Suprapubic skin (tissue), 4 donors: ENCODE results near the gene NPC2.

Source experiments
- CTCF ChIP-seq, 2 donors: fragments of 200-600 bp in 1 of 2; fragments of 450-650 bp in 1 of 2; sonication (generic) in 1 of 2; IDR thresholded peaks; one replicate each; pipeline ENCODE4 v1.5.1; 2016 to 2019; ENCODE audit warnings: antibody characterized with exemption in 2 of 2, mild to moderate bottlenecking in 1 of 2, moderate library complexity in 1 of 2
- POLR2A ChIP-seq, 2 donors: fragments of 450-650 bp; IDR thresholded peaks; one replicate each; pipeline ENCODE4 v1.6.1; 2017; ENCODE audit warnings: antibody characterized with exemption in 2 of 2, mild to moderate bottlenecking in 2 of 2, moderate library complexity in 2 of 2
- POLR2AphosphoS5 ChIP-seq, 3 donors: sonication (generic); formaldehyde crosslinking; IDR thresholded peaks; one replicate each; pipeline ENCODE4 v1.6.1; 2017; ENCODE audit warnings: antibody characterized with exemption in 3 of 3

DNA sequence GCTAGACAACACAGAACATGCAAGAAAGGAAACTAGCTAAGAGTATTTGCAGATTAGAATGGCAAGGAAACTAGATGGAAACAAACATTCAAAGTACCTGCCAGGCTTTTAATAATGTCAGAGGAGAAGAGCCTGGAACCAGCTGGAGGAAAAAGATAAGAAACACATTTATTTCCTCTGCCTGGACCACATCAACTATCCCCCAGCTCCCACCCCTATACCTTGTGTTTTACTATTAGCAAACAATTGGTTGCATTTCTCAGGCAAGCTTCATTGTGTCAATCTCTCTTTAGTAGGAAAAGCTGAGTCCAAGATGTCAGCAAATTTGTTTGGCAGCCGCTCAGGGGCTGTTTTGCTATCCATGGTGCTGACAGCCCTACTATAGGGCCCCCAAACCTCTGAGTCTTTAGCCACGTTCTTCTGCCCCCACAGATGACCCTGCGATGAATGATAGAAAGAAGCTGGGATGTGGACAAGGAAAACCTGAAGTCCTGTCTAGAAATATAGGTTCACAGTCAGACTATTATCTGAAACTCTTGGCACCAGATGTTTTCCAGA is 55.5 kb downstream of the NPC2 start:
- TF ChIP-seq CTCF (IDR thresholded peaks at IDR 0.05) = no peak
- no peak for TF ChIP-seq POLR2A (IDR thresholded peaks at IDR 0.05)
- TF ChIP-seq POLR2AphosphoS5 (IDR thresholded peaks at IDR 0.05) = no peak
